Heart left ventricle (tissue), 16 donors: ENCODE measurements around the gene KCNMA1. TPM values are rescaled to one million over a fixed set of nuclear protein-coding genes. Genes with fewer than 3 reads are reported as not detected.
"Not testable (repeated sequence)": the region's sequence is repeated elsewhere in the genome, so short reads cannot be mapped to it uniquely, and the experiment has no call there.

Experiments
- ATAC-seq, 4 donors: fragments of 200-7000 bp; cut with Tn5 transposase; one replicate each; pipeline ENCODE4 v1.9.1; 2020 to 2022; ENCODE audit warnings: moderate library complexity in 4 of 4, mild to moderate bottlenecking in 3 of 4, moderate number of reproducible peaks in 1 of 4
- DNase-seq, 5 donors: peaks; one replicate each; pipeline ENCODE4 v3.0.0-alpha.2; 2020
- H3K27ac ChIP-seq, 12 donors: fragments of 200-600 bp; sonication (generic) in 4 of 12; one replicate each; pipeline versions ENCODE4 v1.5.0 to v1.8.0; 2016 to 2022; ENCODE audit warnings: mild to moderate bottlenecking in 2 of 12
- H3K27me3 ChIP-seq, 9 donors: fragments of 200-600 bp; sonication (generic) in 2 of 9; one replicate each; pipeline versions ENCODE4 v1.5.1 to v1.8.0; 2016 to 2022; ENCODE audit warnings: mild to moderate bottlenecking in 3 of 9
- H3K36me3 ChIP-seq, 9 donors: fragments of 200-600 bp; sonication (generic) in 2 of 9; one replicate each; pipeline versions ENCODE4 v1.5.0 to v1.8.0; 2018 to 2022; ENCODE audit warnings: mild to moderate bottlenecking in 2 of 9
- H3K4me1 ChIP-seq, 12 donors: fragments of 200-600 bp; sonication (generic) in 4 of 12; one replicate each; pipeline versions ENCODE4 v1.5.0 to v1.8.0; 2016 to 2022; ENCODE audit warnings: mild to moderate bottlenecking in 3 of 12
- H3K4me3 ChIP-seq, 12 donors: fragments of 200-600 bp; sonication (generic) in 4 of 12; one replicate each; pipeline versions ENCODE4 v1.5.0 to v1.8.0; 2017 to 2022; ENCODE audit warnings: mild to moderate bottlenecking in 9 of 12, moderate library complexity in 4 of 12
- H3K9me3 ChIP-seq, 12 donors: fragments of 200-600 bp; sonication (generic) in 4 of 12; one replicate each; pipeline versions ENCODE4 v1.5.0 to v1.8.0; 2016 to 2022; ENCODE audit warnings: mild to moderate bottlenecking in 1 of 12
- CTCF ChIP-seq, 12 donors: fragments of 200-600 bp; sonication (generic) in 4 of 12; IDR thresholded peaks; one replicate each; pipeline versions ENCODE4 v1.5.0 to v1.8.0; 2018 to 2022; ENCODE audit warnings: antibody characterized with exemption in 12 of 12, mild to moderate bottlenecking in 5 of 12
- POLR2A ChIP-seq, 2 donors: fragments of 450-650 bp; IDR thresholded peaks; one replicate each; pipeline ENCODE4 v1.6.1; 2017; ENCODE audit warnings: antibody characterized with exemption in 2 of 2, mild to moderate bottlenecking in 2 of 2, moderate library complexity in 2 of 2
- WGBS, 4 donors: extraction: QIAGEN DNeasy Blood & Tissue Kit in 2 of 4; methylation state at CpG; one replicate each; pipeline versions ENCODE4 v1.1.5 to v1.1.7; 2013 to 2018; 5-methylcytosine and 5-hydroxymethylcytosine counted together
- intact Hi-C, 10 donors: fragments of 100-400 bp; cut with DNase I; formaldehyde crosslinking; loops; one replicate each; pipeline versions ENCODE4 v1.11.1 to v1.14.2; 2022
- long read RNA-seq, 3 donors: library from polyadenylated mRNA; unstranded; transcript quantifications; one replicate each; pipeline ENCODE4 v2.0.0, GENCODE V29; 2020 to 2021
- polyA plus RNA-seq, 2 donors: library from polyadenylated mRNA; stranded (reverse); fragments of 200-250 nt; gene quantifications; one replicate each; pipeline ENCODE4 v1.2.3, GENCODE V29; 2013
- total RNA-seq, 9 donors: library from RNA; depleted of rRNA in 2 of 9; stranded (reverse); fragments of >200 nt in 2 of 9; fragmentation: NEBNext Ultra II Directional in 3 of 9; extraction: Animal tissue kit (Norgen Biotek cat#: 25700) in 3 of 9; gene quantifications; one replicate each; pipeline versions ENCODE4 v1.1.0 to v1.2.4, GENCODE V29; 2016 to 2023
- donor health status: ischemic (EF 13 %, LVEDD 7.1; RV severe dilation, severe dysfunction).
- donor health status: healthy with polysubstance abuse.
- donor health status: DM: no; HTN: yes; CAD: no.
- donor health status: DM: no; HTN: no; CAD: no.
- donor health status: ischemic (EF 25% LVEDD 6.9; RV normal size, moderate dysfunction).
- donor health status: ischemic (EF 25% LVEDD 5.7; RV mildly dilated, moderate dysfunction).
- donor health status: healthy.
- donor health status: DM: yes; HTN: yes; CAD: no.
- donor health status: ischemic (EF 35%, LVEDD 5.7; RV mildly dilated, moderate dysfunction).
- donor health status: nonischemic (EF 11% LVEDD 7.7; RV severe dilation, severe dysfunction).
- donor health status: DM: yes; HTN: yes; CAD: no.
- donor health status: PGD.
- donor health status: ischemic (EF 29% LVEDD 5.4; RV normal size, mild dysfunction).
- donor health status: nonischemic (EF 23%, LVEDD 6.1; RV moderate dilation, normal function).

KCNMA1 gene
- total RNA-seq (1 to 10 TPM in 7 of 9 donors, under 1 TPM in 2; 0.63 to 8.7 (median 2.3) TPM), polyA plus RNA-seq (under 1 TPM; 0.39 to 0.53 TPM)
- long read RNA-seq, donor 1, partial matches to known transcripts: 0 of 1 reads
- long read RNA-seq, donor 1, other reads (novel, unspliced or antisense): 0 of 1 reads
- long read RNA-seq, donor 2, partial matches to known transcripts: 0 of 1 reads
- long read RNA-seq, donor 2, other reads (novel, unspliced or antisense): 1 of 1 reads
- long read RNA-seq, donor 3: 0 reads

DNA sequence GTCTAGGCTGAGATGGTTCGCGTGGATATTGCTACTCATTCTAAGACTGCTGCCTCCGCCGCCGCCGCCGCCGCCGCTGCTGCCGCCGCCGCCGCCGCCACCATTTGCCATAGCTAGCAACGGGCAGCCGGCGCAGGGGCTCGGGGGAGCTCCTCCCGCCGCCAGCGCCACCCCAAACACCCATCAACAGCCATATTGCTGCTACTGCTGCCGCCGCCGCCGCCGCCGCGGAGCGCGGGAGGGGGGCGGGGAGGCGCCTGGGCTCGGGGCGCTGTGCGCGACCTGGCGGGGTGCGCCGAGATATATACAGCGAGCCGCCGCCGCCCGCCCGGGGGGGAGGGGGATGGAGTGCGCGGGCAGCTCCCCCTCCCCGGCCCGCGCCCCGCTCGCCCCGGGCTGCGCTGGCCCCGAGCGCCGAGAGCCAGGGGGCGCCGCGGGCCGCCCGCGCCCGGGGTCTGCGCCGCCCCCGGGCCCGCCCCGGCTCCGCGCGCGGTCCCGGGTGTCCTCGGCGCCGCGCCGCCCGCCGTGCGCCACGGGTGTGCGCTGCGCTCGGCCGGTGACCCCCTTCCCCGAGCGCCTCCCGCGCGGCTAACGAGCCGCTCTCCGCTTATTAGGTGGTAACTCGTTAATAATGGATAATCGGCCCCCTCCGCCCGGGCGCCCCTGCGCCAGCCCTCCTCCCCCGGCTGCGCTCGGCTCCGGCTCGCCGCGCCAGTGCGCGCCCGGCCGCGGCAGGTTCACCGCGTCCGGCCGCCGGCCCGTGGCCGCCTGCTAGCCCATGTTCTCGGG, at the start of gene KCNMA1:
Gene KCNMA1 (minus strand): TSS at position 277 of the 789 bp plus-strand sequence.
- ATAC-seq (no peak), DNase-seq (peak in 2 of 5 donors; percentile 9 to 33)
- TF ChIP-seq POLR2A (IDR thresholded peaks at IDR 0.05): no peak
- TF ChIP-seq CTCF (IDR thresholded peaks at IDR 0.05): no peak
- intact Hi-C loops: loop anchor here in 1 of 10 donors (5.0 kb wide), 1 partner anchor 140 kb away; no protein-coding TSS in a partner anchor
- Histone ChIP-seq H3K4me3 (peak within 1 kb of the TSS; percentile 14 to 63 (median 50)), H3K4me1 (peaks cover 0 to 20% (median 0%) of the 10 kb centered on the region in 12 donors), H3K27ac (peak within 1 kb of the TSS in 1 of 12 donors; percentile 88), H3K9me3 (no peaks in the 10 kb centered on the region), H3K27me3 (peaks cover 23 to 77% (median 50%) of the 10 kb centered on the region in 9 donors), H3K36me3 (no peaks in the 10 kb centered on the region)
- 1% methylated on average over 34 to 120 of the region's 121 CpGs for WGBS, 4 donors

- Histone ChIP-seq H3K27ac (no peak overlapping the region), H3K9me3 (no peaks in the 10 kb centered on the region), H3K4me1 (no peaks in the 10 kb centered on the region), H3K27me3 (peaks cover 0 to 36% (median 4%) of the 10 kb centered on the region in 9 donors), H3K36me3 (no peaks in the 10 kb centered on the region), H3K4me3 (no peak overlapping the region)
- intact Hi-C loops: no loop called here
- TF ChIP-seq CTCF (IDR thresholded peaks at IDR 0.05) (no peak), POLR2A (IDR thresholded peaks at IDR 0.05) (no peak)
- DNase-seq: no peak
- WGBS, 4 donors: 68 to 72% (median 69%) methylated on average over 11 of the region's 11 CpGs
- no peak for ATAC-seq
Observed at GRCh38 chr10:77686650-77687417, 49.2 kb upstream of the KCNMA1 start.

GRCh38 chr10:77686096-77686495, 48.5 kb upstream of the KCNMA1 start:
- H3K27me3 ChIP-seq: peaks cover 0 to 40% (median 4%) of the 10 kb centered on the region in 9 donors
- DNase-seq (no peak), ATAC-seq (no peak)
- no peaks in the 10 kb centered on the region for H3K36me3 ChIP-seq
- H3K4me3 ChIP-seq: no peak overlapping the region
- WGBS, 4 donors: 69 to 79% (median 73%) methylated on average over 3 of the region's 3 CpGs
- no peaks in the 10 kb centered on the region for H3K9me3 ChIP-seq
- no peaks in the 10 kb centered on the region for H3K4me1 ChIP-seq
- no peak overlapping the region for H3K27ac ChIP-seq
- intact Hi-C loops: no loop called here
- TF ChIP-seq POLR2A (IDR thresholded peaks at IDR 0.05): no peak
- no peak for TF ChIP-seq CTCF (IDR thresholded peaks at IDR 0.05)

- H3K27me3 ChIP-seq: peaks cover 0 to 40% (median 4%) of the 10 kb centered on the region in 9 donors
- TF ChIP-seq POLR2A (IDR thresholded peaks at IDR 0.05) (no peak), CTCF (IDR thresholded peaks at IDR 0.05) (no peak)
- intact Hi-C loops: no loop called here
- H3K36me3 ChIP-seq: no peaks in the 10 kb centered on the region
- H3K9me3 ChIP-seq: no peaks in the 10 kb centered on the region
- H3K27ac ChIP-seq: no peak overlapping the region
- no peak for ATAC-seq
- H3K4me3 ChIP-seq: no peak overlapping the region
- H3K4me1 ChIP-seq: no peaks in the 10 kb centered on the region
- no peak for DNase-seq
- WGBS, 4 donors: 51 to 64% (median 61%) methylated on average over 4 of the region's 4 CpGs
Observed at GRCh38 chr10:77685432-77685831, 47.8 kb upstream of the KCNMA1 start.

GRCh38 chr10:77683088-77683432, 45.5 kb upstream of the KCNMA1 start:
- intact Hi-C loops: not testable (repeated sequence)

More at GRCh38 chr10:77683088-77683432, 45.5 kb upstream of the KCNMA1 start:
- WGBS, 4 donors: 82 to 88% (median 87%) methylated on average over 8 of the region's 8 CpGs
- H3K27ac ChIP-seq, DNase-seq, H3K4me1 ChIP-seq, H3K9me3 ChIP-seq, ATAC-seq, H3K4me3 ChIP-seq, H3K36me3 ChIP-seq: not testable (repeated sequence)
- H3K27me3 ChIP-seq: peaks cover 0 to 37% (median 4%) of the 10 kb centered on the region in 9 donors
